ENCODE data around the gene SHROOM3.

GRCh38 chr4:76722838-76723237 lies 287.8 kb downstream of the SHROOM3 start:
- no peak for TF ChIP-seq CTCF (IDR thresholded peaks at IDR 0.05; ENCODE audit: extremely low read depth in 1 of 2, insufficient read depth in 1 of 2, low read depth in 1 of 2, low read length in 2 of 2)
- TF ChIP-seq MYC (IDR thresholded peaks at IDR 0.05; ENCODE audit: low read depth, low read length): no peak
- TF ChIP-seq POLR2AphosphoS5 (IDR thresholded peaks at IDR 0.05; ENCODE audit: insufficient read depth, low read depth, low read length): no peak
- no peak for TF ChIP-seq EZH2 (IDR thresholded peaks at IDR 0.05; ENCODE audit: borderline replicate concordance, low read depth, low read length, severe bottlenecking)
- no peak for TF ChIP-seq POLR2A (IDR thresholded peaks at IDR 0.05; ENCODE audit: low read depth, low read length)
- no peak for TF ChIP-seq FOS (IDR thresholded peaks at IDR 0.05; ENCODE audit: borderline replicate concordance, insufficient read depth, low read length)
- no peak for TF ChIP-seq JUN (IDR thresholded peaks at IDR 0.05; ENCODE audit: borderline replicate concordance, insufficient read depth, insufficient read length, low read depth)

Data from endothelial cell of umbilical vein (primary cell).